Measurements from ENCODE around the gene HOXA2.

The HOXA2 gene

GRCh38 chr7:27141137-27141922, 38.8 kb upstream of the HOXA2 start:
- DNase-seq: no peak

DNA sequence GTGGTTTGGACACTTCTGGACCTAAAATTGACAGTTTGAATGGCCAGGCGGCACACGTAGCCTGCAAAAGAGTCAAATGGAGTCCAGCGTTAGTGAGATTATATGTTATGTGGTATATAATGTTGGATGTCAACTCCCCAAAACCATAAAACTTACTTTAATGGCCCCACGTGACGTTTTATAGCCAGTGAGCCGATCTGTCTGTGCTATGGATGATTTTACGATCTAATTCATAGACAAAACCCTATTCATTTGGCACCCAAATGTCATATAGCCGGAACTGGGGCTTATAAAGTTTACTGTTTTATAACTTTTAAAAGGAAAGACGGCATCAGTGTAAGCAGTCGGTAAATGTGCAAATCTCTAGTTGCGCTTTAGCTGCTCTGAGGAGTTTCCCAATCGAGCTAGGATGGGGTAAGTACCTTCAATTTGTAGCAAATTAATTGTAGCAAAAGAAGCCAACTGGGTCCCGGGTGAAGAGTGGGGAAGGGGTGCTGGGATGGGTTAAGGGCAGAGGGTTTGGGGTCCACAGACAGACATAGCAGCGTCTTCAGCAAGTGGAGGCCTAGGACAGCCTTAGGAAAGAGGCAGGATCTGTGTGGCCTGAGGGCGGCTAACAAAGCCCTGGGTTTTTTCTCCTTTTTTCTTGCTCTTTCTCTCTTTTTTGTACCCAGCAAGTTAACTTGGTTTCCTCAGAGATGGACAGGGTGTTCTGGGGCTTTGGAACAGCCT, 37.8 kb upstream of the HOXA2 start:
- DNase-seq: no peak

- DNase-seq: no peak
Measured at GRCh38 chr7:27139334-27140125, 37.0 kb upstream of the HOXA2 start.

DNA sequence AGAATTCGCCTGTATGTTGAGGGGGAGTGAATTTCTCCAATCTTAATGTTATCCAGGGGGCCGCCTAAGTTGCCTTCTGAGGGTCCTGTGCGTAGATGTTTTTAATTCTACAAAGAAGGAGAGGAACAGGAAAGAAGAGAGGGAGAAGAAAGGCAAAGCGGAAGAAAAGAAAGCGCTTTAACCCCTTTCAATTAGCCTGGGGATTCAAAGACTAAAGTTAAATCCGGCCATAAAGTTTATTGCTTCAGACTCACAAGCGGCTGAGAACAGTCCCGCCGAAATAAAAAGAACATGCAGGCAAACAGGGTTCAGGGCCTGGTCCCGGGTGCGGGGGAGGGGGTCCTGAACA, 36.5 kb upstream of the HOXA2 start:
- no peak for DNase-seq

DNA sequence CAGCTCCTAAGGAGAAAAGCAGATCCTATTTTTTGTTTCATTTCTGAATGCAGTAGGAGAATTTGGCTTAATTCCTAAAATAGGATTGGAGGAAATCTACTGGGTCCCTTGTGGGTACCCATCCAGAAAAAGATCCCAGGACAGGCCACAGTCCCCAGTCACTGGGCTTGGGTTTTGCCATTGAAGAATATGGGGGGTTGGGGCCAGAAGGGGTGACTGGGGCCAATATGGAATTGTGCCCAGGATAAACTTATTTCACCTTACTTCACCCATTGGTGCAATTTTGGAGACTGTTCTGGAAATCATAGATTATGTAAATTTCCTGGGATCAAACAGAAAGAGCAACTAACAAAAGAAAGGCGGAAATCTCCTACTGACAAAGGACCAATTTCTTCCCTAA, 36.0 kb upstream of the HOXA2 start:
- DNase-seq: no peak

GRCh38 chr7:27137640-27138315, 35.3 kb upstream of the HOXA2 start:
- DNase-seq: no peak

DNA sequence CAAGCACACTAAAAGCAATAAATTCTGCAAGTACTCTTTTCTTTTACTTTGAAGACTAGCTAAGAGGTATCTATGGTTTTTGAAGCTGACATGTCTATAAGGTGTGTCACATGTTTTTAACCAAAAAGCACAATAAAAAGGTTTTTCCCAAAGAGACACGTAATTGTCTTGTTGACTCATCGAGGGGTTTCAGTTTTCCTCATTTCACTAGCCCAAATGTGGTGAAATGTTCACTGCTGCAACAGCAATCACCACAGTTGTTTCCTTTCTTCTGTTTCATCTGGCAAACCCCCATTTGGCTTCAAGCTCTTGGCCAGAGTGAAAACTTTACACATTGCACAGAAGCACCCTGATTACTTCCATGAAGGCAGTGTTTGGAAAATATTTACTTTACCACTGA, 31.9 kb upstream of the HOXA2 start:
- DNase-seq: no peak

- no peak for DNase-seq
Measured at GRCh38 chr7:27133409-27134231, 31.1 kb upstream of the HOXA2 start.

DNA sequence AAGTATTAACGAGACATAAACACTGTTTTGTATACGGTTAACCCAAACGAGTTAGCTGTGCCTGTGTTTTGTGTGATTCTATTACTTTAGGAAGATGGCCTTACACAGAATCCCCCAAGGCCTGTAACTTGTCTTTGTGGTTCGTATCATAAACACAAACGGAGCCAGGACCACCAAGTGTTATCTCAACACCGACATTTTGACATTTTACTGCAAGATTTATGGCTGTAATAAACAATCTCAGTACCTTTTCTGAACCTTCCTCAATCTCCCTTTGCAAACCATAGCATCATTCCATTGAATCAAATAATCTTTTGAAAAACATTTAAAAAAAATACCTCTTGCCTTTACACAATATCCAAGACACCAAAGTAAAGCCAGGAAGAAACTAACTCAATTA, 30.5 kb upstream of the HOXA2 start:
- DNase-seq: no peak

DNA sequence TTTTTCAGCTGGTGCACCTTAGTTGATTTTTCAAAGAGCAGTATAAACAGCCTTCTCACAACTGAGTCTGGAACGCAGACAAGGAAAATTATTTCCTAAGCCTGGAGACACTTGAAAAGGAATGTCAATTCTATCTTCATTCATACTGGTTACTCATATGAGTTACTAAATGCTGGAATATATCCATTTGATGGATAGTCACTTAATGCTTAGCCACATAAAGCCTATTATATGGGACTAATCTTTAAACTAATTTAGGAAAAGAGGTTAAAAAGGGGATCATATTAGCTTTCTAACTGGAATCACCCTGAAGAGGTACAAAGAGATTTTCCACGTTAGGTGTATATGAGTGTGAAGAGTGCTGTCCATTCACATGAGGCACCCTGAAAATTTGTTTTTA, 29.7 kb upstream of the HOXA2 start:
- DNase-seq: no peak

GRCh38 chr7:27131390-27131819, 28.9 kb upstream of the HOXA2 start:
- DNase-seq: no peak

GRCh38 chr7:27130540-27131389, 28.3 kb upstream of the HOXA2 start, which contains the start of gene HOXA4:
TSS of gene HOXA4 (minus strand) at chr7:27130757. CDS start at chr7:27130733, 24 bp downstream.
- peak; percentile 87 for DNase-seq

DNA sequence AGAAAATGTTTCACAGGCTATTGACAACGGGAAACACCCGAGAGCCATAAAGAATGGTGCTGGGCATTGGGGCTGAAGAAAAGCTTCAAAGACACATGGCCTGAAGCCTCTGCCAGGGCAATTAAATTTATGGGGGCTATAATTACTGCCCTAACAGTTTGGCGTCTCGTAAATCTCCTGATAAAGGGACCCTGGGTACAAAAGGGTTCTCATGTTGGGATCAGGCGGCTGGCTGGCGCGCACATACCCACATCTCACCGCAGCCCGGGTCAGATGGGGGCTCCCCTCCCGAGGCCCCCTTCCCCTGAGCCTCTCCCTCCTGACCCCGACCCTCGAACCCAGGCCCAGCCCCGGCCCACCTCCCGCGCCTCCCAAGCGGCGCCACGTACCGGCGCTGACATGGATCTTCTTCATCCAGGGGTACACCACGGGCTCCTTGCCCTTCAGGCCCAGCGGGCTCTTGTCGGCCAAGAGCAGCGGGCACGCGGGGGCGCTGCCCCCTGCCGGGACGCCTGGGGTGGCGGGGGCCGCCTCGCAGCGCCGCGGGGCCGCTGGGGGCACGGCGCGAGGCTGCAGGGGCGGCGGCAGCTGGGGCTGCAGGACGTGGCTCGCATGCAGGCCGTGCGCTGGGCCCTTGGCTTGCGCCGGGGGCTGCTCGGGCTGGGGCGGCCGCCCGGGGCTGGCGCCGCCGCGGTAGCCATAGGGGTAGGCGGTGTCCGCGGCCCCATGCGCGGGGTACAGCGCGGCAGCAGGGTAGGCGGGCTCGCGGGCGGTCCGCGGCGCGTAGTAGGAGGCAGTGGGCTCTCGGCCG, 27.5 kb upstream of the HOXA2 start:
- no peak for DNase-seq

DNA sequence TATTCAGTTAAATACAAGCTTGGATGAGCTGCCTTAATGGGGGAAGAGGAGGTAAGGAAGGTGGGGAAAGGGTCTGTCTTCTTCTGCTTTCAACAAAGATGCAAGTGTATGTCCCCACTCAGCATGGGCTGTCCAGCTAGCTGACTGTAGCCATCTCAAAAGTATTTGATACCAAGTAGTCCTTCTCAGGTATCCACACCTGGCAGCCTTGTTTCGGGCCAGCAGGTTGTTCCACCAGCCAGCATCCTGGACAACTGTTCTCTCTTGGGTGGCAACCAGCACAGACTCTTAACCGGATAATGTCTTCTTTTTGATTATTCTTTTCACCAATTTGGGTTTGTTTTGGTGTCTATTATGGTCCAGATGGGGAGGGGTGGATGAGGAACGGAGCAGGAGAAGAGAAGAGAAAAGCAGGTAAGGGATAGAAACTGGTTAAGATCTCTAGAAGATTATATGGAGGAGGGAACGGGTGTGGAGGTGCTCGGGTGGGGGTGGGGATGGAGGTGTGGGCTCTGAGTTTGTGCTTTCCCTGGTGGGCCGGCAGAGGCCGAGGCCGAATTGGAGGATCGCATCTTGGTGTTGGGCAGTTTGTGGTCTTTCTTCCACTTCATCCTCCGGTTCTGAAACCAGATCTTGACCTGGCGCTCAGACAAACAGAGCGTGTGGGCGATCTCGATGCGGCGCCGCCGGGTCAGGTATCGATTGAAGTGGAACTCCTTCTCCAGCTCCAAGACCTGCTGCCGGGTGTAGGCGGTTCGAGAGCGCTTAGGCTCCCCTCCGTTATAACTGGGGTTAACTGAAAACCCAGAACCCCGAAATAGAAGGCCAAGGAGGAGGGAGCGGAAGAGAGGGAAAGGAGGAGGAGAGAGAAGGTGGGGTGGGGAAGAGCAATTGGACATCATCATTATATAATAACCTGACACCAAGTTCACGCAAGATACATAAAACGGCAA, 26.6 kb upstream of the HOXA2 start:
- no peak for DNase-seq

- DNase-seq: no peak
Measured at GRCh38 chr7:27128034-27128433, 25.6 kb upstream of the HOXA2 start.

- DNase-seq: no peak
Measured at GRCh38 chr7:27126596-27127327, 24.3 kb upstream of the HOXA2 start.

DNA sequence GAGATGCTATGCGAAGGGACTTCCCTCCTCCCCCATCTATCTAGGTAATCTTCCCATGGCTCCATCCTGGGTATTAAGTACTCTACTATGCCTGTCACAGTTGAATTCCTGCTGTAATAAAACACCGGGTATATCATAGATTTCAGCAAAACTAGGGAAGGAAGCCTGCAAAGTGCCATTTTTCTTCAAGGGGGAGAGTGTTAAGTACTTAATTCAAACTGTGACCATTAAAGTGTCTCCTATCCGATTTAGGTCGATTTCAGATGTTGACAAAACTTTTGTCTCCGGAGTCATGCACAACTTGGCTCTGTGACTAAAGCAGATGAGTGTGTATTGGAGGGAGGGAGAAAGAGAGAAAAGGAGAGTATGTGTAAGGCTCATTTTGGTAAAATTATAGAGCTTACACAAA, 23.5 kb upstream of the HOXA2 start:
- DNase-seq: no peak
